BE2C (cell line): Measurements from ENCODE around the gene SYT2.

Experiments used
- DNase-seq: peaks from one replicate; pipeline ENCODE4 v3.0.0-alpha.2; 2020
- H3K27me3 ChIP-seq: fragments of 250-450 bp; sonication (Bioruptor Pico); 2 replicates; pipeline ENCODE4 v1.5.1; 2020; ENCODE audit warnings: mild to moderate bottlenecking
- H3K36me3 ChIP-seq: fragments of 250-450 bp; sonication (Bioruptor Pico); 2 replicates; pipeline ENCODE4 v1.5.1; 2020; ENCODE audit warnings: mild to moderate bottlenecking
- H3K4me1 ChIP-seq: fragments of 250-450 bp; sonication (Bioruptor Pico); 2 replicates; pipeline ENCODE4 v1.5.1; 2020
- H3K4me3 ChIP-seq: 2 replicates; pipeline ENCODE4 v1.5.1; 2011; ENCODE audit warnings: low read depth, low read length
- H3K9me3 ChIP-seq: fragments of 250-450 bp; sonication (Bioruptor Pico); 2 replicates; pipeline ENCODE4 v1.5.1; 2020
- CTCF ChIP-seq: IDR thresholded peaks from 2 replicates; pipeline ENCODE4 v1.5.1; 2012; ENCODE audit warnings: mild to moderate bottlenecking, low read depth, low read length

Gene SYT2

GRCh38 chr1:202698276-202698675 lies 12.0 kb downstream of the SYT2 start:
- H3K4me3 ChIP-seq, result no peak overlapping the region
- no peaks in the 10 kb centered on the region for H3K36me3 ChIP-seq
- H3K9me3 ChIP-seq, result no peaks in the 10 kb centered on the region
- DNase-seq, result no peak
- H3K27me3 ChIP-seq, result no peaks in the 10 kb centered on the region
- TF ChIP-seq CTCF, result no peak
- no peaks in the 10 kb centered on the region for H3K4me1 ChIP-seq

- Histone ChIP-seq H3K27me3 (no peaks in the 10 kb centered on the region), H3K4me1 (no peaks in the 10 kb centered on the region), H3K36me3 (no peaks in the 10 kb centered on the region), H3K4me3 (no peak overlapping the region), H3K9me3 (no peaks in the 10 kb centered on the region)
- no peak for DNase-seq
- TF ChIP-seq CTCF, result no peak
Measured at GRCh38 chr1:202697038-202697437, 13.2 kb downstream of the SYT2 start.

GRCh38 chr1:202694314-202694713 lies 15.9 kb downstream of the SYT2 start:
- no peaks in the 10 kb centered on the region for H3K9me3 ChIP-seq
- H3K36me3 ChIP-seq, result no peaks in the 10 kb centered on the region
- no peaks in the 10 kb centered on the region for H3K27me3 ChIP-seq
- H3K4me1 ChIP-seq, result no peaks in the 10 kb centered on the region
- no peak overlapping the region for H3K4me3 ChIP-seq
- TF ChIP-seq CTCF, result no peak
- DNase-seq, result no peak

- Histone ChIP-seq H3K27me3 (no peaks in the 10 kb centered on the region), H3K9me3 (no peaks in the 10 kb centered on the region), H3K4me1 (no peaks in the 10 kb centered on the region), H3K4me3 (no peak overlapping the region), H3K36me3 (no peaks in the 10 kb centered on the region)
- TF ChIP-seq CTCF, result peak; percentile 75
- DNase-seq, result peak; percentile 69
Measured at GRCh38 chr1:202692959-202693555, 17.2 kb downstream of the SYT2 start.

GRCh38 chr1:202691816-202692215 lies 18.4 kb downstream of the SYT2 start:
- no peaks in the 10 kb centered on the region for H3K4me1 ChIP-seq
- H3K36me3 ChIP-seq, result no peaks in the 10 kb centered on the region
- TF ChIP-seq CTCF, result no peak
- H3K27me3 ChIP-seq, result no peaks in the 10 kb centered on the region
- no peak overlapping the region for H3K4me3 ChIP-seq
- no peaks in the 10 kb centered on the region for H3K9me3 ChIP-seq
- peak; percentile 61 for DNase-seq

GRCh38 chr1:202689493-202690342 lies 20.5 kb downstream of the SYT2 start:
- H3K9me3 ChIP-seq, result no peaks in the 10 kb centered on the region
- DNase-seq, result no peak
- no peaks in the 10 kb centered on the region for H3K36me3 ChIP-seq
- H3K4me1 ChIP-seq, result no peaks in the 10 kb centered on the region
- no peak for TF ChIP-seq CTCF
- H3K4me3 ChIP-seq, result no peak overlapping the region
- no peaks in the 10 kb centered on the region for H3K27me3 ChIP-seq
